Muscle of leg (tissue), 11 donors: ENCODE results near the gene KLF5. TPM values are rescaled to one million over a fixed set of nuclear protein-coding genes. Genes with fewer than 3 reads are reported as not detected.

Source experiments
- DNase-seq: peaks from one replicate; pipeline ENCODE4 v3.0.0; 2013
- H3K27ac ChIP-seq: one replicate; pipeline ENCODE4 v1.5.1; 2013; ENCODE audit warnings: mild to moderate bottlenecking, low read length, control low read depth
- H3K27me3 ChIP-seq: one replicate; pipeline ENCODE4 v1.6.1; 2013; ENCODE audit warnings: low read length; ENCODE audit not compliant: control insufficient read depth, insufficient read depth
- H3K36me3 ChIP-seq: one replicate; pipeline ENCODE4 v1.6.1; 2013; ENCODE audit warnings: low read length; ENCODE audit not compliant: control insufficient read depth, insufficient read depth
- H3K4me1 ChIP-seq: one replicate; pipeline ENCODE4 v1.6.1; 2013; ENCODE audit warnings: low read length; ENCODE audit not compliant: control insufficient read depth, insufficient read depth
- H3K4me3 ChIP-seq: one replicate; pipeline ENCODE4 v1.5.1; 2013; ENCODE audit warnings: low read length, control low read depth
- H3K9me3 ChIP-seq: replicated peaks from 2 replicates; pipeline ENCODE4 v1.6.1; 2013; ENCODE audit warnings: low read depth, low read length; ENCODE audit not compliant: control insufficient read depth
- WGBS: methylation state at CpG from one replicate; pipeline ENCODE4 v1.1.5; 2013; ENCODE audit warnings: missing lambda C conversion rate; ENCODE audit not compliant: insufficient coverage; 5-methylcytosine and 5-hydroxymethylcytosine counted together
- polyA plus RNA-seq, 8 donors: library from polyadenylated mRNA; unstranded; fragments of 120-200 nt; gene quantifications; one replicate each; pipeline versions ENCODE4 v1.2.1 to v1.2.3, GENCODE V29; 2013; ENCODE audit warnings: inconsistent platforms in 1 of 8, low replicate concordance in 1 of 8; ENCODE audit not compliant: insufficient read length in 8 of 8, insufficient read depth in 1 of 8
- total RNA-seq: library from RNA; stranded (reverse); fragments of 120-200 nt; gene quantifications from one replicate; pipeline ENCODE4 v1.2.4, GENCODE V29; 2013

KLF5 gene
- total and polyA plus RNA-seq, 9 donors: 13.6 to 42.9 (median 32.7) TPM

DNA sequence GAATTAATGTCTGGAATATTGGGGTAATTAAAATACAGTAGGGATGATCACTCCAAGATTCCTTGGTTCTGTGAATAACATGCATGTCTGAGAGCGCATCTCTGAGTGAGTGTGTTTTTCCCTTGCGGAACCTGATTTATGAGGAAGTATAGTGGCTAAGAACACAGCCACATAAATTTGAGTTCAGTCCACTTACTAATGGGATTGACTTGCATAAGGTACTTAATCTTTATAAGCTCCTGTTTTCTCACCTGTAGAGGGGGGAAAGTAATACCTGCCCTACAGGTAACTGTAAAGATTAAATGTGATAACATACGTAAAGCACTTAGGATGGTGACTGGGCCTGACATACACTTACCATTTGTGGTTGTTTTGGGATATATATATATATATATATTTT lies 60.8 kb downstream of the KLF5 start:
- H3K4me1 ChIP-seq: no peaks in the 10 kb centered on the region
- DNase-seq: no peak
- no peaks in the 10 kb centered on the region for H3K36me3 ChIP-seq
- no peak overlapping the region for H3K27ac ChIP-seq
- no peaks in the 10 kb centered on the region for H3K9me3 ChIP-seq
- WGBS: no CpG with 5 or more reads among the region's 3 CpGs
- H3K27me3 ChIP-seq: no peaks in the 10 kb centered on the region
- H3K4me3 ChIP-seq: no peak overlapping the region
